ENCODE results near the gene CNR2.

GRCh38 chr1:23895082-23895481 lies 18.1 kb downstream of the CNR2 start:
- TF ChIP-seq CTCF (conservative IDR thresholded peaks at IDR 0.05; ENCODE audit: low read length) (no peak), EZH2phosphoT487 (IDR thresholded peaks at IDR 0.05; ENCODE audit: borderline replicate concordance) (no peak)
